Measurements from ENCODE around the gene RPL39L.

Gene RPL39L

DNA sequence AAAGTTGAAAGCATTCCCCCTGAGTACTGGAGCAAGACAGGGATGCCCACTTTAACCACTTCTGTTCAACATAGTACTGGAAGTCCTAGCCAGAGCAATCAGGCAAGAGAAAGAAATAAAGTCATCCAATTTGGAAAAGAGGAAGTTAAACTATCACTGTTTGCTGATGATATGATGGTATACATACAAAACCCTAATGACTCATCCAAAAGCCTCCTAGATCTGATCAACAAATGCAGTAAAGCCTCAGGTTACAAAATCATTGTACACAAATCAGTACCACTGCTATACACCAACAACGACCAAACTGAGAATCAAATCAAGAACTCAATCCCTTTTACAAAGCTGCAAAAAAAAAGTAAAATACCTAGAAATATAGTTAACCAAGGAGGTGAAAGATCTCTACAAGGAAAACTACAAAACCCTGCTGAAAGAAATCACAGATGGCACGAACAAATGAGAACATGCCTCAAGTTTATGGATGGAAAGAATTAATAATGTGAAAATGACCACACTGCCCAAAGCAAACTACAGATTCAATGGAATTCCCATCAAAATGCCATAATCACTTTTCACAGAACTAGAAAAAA, 40.3 kb downstream of the RPL39L start:
- no peak for DNase-seq (ENCODE audit: low read depth in 2 of 2)

DNA sequence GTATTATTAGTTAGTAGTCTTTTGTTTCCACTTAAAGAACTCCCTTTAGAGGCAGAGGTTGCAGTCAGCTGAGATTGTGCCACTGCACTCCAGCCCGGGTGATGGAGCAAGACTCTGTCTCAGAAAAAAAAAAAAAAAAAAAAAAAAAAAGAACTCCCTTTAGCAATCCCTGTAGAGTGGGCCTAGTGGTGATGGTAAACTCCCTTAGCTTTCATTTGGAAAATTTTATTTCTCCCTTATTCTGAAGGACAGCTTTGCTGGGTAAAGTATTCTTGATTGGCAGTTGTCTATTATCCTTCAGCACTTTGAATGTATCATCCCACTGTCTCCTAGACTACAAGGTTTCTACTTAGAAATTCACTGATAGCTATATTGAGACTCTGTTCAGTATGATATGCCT, 46.0 kb downstream of the RPL39L start:
- DNase-seq (ENCODE audit: low read depth in 2 of 2) = no peak

- no peak for DNase-seq (ENCODE audit: low read depth in 2 of 2)
These were observed 50.6 kb downstream of the RPL39L start for GRCh38 chr3:187088701-187089100.

DNA sequence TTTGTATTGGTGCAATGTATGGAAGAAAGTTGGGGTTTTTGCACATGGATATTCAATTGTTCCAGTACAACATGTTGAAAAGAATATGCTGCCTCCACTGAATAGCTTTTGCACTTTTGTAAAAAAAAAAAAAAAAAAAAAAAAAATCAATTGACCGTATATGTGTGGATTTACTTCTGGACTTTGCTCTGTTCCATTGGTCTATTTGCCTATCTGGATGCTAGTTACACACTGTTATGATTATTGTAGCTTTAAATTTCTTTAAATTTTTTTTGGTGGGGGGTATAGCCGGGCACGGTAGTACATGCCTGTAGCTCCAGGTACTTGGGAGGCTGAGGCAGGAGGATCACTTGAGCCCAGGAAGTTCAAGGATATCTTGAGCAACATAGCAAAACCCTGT, 52.5 kb downstream of the RPL39L start:
- no peak for DNase-seq (ENCODE audit: low read depth in 2 of 2)

GRCh38 chr3:187085933-187086332, 53.4 kb downstream of the RPL39L start:
- DNase-seq (ENCODE audit: low read depth in 2 of 2) = no peak

- DNase-seq (ENCODE audit: low read depth in 2 of 2) = no peak
These were observed 54.2 kb downstream of the RPL39L start for GRCh38 chr3:187085021-187085666.

GRCh38 chr3:187084580-187084979, 54.7 kb downstream of the RPL39L start:
- no peak for DNase-seq (ENCODE audit: low read depth in 2 of 2)

DNA sequence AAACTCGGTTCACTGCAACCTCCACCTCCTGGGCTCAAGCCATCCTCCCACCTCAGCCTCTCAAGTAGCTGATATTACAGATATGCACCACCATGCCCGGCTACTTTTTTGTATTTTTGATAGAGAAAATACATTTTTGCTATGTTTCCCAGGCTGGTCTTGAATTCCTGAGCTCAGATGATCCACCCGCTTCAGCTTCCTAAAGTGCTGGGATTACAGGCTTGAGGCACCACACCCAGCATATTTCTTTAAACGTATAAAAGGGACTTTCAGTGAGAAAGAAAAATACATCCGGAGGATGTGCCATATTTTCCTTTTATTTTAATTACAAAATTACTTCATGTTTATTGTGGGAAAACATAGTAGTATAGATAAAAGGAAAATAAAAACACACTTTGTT, 55.2 kb downstream of the RPL39L start:
- no peak for DNase-seq (ENCODE audit: low read depth in 2 of 2)

DNA sequence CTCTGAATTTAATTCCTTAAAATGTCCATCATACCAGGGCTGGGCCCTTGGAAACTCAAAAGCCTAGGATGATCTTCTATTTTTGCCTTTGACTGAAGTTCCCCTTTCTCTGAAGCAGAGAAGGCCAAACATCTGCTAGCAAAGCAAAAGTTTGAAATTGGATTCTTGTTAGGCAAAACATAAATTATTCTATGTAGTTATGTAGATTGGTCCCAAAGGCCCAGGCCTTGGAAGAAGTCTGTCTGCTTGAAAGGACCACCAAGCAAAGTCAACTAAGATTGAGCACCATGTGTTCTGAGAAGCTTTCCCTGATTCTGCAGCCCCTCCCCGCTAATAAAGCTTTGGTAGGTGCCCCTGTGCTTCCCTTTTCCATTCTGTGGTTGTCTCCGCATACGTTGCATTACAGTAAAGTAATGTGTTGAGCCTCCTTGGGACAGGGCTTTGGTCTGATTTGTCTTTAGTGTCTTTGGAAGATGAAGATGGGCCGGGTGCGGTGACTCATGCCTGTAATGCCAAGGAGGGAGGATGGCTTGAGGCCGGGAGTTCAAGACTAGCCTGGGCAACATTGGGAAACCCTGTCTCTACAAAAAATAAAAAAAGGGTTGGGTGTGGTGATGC, 56.4 kb downstream of the RPL39L start:
- no peak for DNase-seq (ENCODE audit: low read depth in 2 of 2)

DNA sequence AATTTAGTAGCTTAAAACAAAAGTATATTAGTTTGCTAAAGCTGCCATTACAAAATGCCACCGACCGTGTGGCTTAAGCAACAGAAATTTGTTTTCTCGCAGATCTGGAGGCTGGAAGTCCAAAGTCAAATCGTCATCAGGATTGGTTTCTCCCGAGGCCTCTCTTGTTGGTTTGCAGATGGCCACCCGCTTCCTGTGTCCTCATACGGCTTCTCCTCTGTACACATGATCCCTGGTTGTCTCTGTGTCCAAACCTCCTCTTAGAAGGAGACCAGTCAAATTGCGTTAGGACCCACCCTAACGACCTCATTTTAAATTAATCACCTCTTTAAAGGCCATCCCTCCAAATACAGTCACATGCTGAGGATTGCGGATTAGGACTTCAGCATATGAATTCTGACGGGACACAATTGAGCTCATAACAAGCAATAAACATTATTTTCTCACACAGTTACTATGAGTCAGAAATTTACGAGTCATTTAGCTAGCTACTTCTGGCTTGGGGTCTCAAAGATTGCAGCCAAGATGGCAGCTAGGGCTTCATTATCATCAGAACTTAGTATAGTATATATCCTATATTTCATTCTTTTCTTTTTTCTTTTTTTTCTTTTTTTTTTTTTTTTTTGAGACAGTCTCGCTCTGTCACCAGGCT, 58.4 kb downstream of the RPL39L start:
- DNase-seq (ENCODE audit: low read depth in 2 of 2) = no peak

DNA sequence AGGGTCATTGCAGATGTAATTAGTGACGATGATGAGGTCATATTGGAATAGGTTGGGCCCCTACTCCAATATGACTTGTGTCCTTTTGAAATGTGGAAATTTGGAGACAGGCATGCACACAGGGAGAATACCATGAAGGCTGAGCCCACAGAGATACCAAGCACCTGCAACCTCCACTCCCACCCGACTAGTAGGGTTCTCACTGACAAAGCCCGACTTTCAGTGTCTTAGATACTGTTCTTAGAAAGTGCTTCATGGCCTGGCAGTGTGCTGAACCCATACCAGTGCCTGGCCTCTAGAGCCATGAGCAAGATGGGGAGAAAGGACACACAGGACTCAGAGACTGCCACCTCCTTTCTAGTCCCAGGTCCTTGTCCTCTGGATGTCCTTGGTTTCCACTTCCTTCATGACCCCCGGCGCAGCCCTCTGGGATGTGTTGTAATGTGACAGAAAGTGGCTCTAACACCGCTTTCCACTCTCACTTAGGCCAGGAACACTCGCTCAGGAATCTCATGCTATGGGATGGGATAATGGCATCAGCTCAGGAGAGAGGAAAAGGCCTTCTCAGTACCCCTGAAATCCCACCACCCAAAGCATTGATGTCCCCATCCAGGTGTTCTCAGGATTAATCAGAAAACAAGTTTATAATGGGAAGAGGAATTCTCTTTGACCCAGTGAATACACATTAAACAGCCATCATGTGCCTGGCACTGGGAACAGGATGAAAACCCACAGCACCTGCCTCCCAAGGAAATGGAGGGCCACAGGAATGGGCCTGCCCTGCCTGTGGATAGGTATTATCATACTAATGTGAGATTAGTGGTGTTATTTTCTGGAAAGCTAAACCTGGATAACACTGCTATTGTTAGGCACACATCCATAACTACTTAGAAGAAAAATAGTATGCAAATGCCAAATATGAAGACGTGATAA, 59.9 kb downstream of the RPL39L start:
- no peak for DNase-seq (ENCODE audit: low read depth in 2 of 2)

GRCh38 chr3:187077537-187077936, 61.8 kb downstream of the RPL39L start:
- DNase-seq (ENCODE audit: low read depth in 2 of 2) = no peak

- no peak for DNase-seq (ENCODE audit: low read depth in 2 of 2)
These were observed 62.2 kb downstream of the RPL39L start for GRCh38 chr3:187077085-187077484.

DNA sequence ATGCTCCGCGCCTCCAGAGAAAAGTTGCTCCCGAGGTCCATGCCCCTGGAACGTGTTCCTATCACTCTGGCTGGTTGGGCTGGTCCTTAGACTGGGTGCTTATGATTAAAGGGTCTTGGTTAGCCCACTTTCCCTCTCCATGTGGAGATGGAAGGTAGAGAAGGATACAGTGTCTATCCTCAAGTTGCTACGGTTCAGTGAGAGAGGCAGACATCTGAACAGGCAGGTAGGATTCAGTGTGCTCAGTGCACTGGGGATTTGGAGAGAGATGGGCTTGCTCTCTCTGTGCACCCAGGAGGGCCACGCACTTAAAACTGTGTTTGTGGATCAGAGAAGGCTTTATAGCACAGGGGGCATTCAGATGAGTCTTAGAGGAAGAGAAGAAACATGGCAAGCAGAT, 63.0 kb downstream of the RPL39L start:
- DNase-seq (ENCODE audit: low read depth in 2 of 2) = no peak

DNA sequence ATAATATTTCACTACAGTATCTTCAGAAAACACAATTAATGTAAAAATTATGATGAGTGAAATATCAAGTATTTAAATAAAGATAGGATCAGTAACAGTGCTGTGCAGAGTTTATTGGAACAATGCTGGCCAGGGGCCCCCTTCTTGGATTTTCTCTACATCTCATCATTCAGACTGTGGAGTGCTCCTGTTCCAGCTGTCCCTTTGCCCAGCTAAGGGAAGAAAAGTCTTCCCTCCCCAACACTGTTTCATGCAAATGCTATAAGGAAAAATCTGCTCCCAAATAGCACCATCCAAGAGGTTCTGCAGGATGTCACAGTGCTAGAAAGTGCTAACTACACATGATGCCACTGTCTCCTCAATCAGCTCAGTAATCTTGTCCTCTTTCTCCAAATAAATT, 64.5 kb downstream of the RPL39L start:
- no peak for DNase-seq (ENCODE audit: low read depth in 2 of 2)

DNA sequence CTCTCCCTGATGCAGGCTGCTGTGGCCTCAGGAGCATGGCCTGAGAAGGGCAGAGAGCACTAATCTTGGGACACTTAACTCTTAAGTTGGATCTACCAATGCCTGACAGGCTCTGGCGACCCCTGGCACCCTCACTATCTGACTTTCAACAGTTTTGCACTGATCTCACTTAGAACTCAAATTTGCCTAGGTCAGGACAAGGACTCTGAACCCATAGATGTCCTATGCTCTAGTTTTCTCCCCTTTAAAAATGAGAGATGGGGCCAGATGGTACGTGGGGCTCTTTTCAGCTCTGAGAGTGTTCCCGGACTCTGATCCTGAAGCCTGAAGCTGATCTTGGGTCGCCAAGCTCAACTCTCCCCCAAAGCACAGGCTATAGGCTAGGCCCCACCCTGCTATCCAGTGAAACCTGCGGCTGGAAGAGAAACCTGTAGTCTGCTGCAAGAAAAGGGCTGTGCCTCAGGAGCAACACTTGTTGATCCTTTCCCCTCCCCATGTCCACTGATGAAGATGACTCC, 65.7 kb downstream of the RPL39L start:
- no peak for DNase-seq (ENCODE audit: low read depth in 2 of 2)

DNA sequence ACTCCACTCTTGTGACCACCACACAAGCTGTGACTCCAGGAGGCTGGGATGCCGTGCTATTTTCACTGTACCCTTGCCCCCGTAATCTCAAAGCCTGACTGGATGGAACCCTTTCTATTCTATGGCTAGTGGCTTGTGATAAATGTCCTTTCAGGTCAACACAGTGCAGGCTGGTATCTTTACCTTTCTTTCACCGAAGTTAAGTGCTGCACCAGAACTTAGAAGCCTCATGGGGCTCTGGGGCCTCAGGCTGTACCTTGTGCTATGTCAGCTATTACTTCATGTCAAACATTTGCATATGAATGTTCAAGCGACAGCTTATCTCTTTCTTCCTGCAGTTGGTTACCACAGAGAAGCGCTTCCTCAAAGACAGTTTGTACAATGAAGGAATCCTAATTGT, 66.8 kb downstream of the RPL39L start:
- DNase-seq (ENCODE audit: low read depth in 2 of 2) = no peak

- DNase-seq (ENCODE audit: low read depth in 2 of 2) = no peak
These were observed 67.2 kb downstream of the RPL39L start for GRCh38 chr3:187072102-187072501.

Measured in stimulated activated CD8-positive, alpha-beta memory T cell treated with anti-CD3 and anti-CD28 coated beads, Interleukin-7, amount 100 ng/mL, for 4 hours (primary cell).